KMS-11 (cell line): ENCODE data around the gene PHLDB1.
A peak's percentile ranks its signal among the peaks of the same experiment; 100 is the strongest.

Experiments used
- H2AFZ ChIP-seq: fragments of 200-600 bp; sonication (generic); 2 replicates; pipeline ENCODE4 v1.6.1; 2016; ENCODE audit warnings: antibody characterized with exemption, mixed run types, low read depth
- H3K27ac ChIP-seq: fragments of 200-600 bp; sonication (generic); 2 replicates; pipeline ENCODE4 v1.6.1; 2016; ENCODE audit warnings: mild to moderate bottlenecking, mixed run types
- H3K27me3 ChIP-seq: fragments of 200-600 bp; sonication (generic); 2 replicates; pipeline ENCODE4 v1.6.1; 2017; ENCODE audit warnings: mild to moderate bottlenecking, low read depth, mixed run types, moderate library complexity; ENCODE audit not compliant: insufficient read depth
- H3K36me3 ChIP-seq: fragments of 200-600 bp; sonication (generic); 2 replicates; pipeline ENCODE4 v1.6.1; 2017; ENCODE audit warnings: mild to moderate bottlenecking, mixed run types; ENCODE audit not compliant: insufficient read depth
- H3K4me1 ChIP-seq: fragments of 200-600 bp; sonication (generic); 2 replicates; pipeline ENCODE4 v1.6.1; 2016; ENCODE audit warnings: mild to moderate bottlenecking, low read depth, mixed run types; ENCODE audit not compliant: poor library complexity, severe bottlenecking
- H3K4me2 ChIP-seq: fragments of 200-600 bp; sonication (generic); 2 replicates; pipeline ENCODE4 v1.7.0; 2016; ENCODE audit warnings: mild to moderate bottlenecking, mixed run types
- H3K4me3 ChIP-seq: fragments of 200-600 bp; sonication (generic); IDR thresholded peaks from 2 replicates; pipeline ENCODE4 v1.6.1; 2017; ENCODE audit warnings: low read depth, low read length, mixed read lengths; ENCODE audit not compliant: insufficient read depth
- H3K79me2 ChIP-seq: fragments of 200-600 bp; sonication (generic); 2 replicates; pipeline ENCODE4 v1.6.1; 2016; ENCODE audit warnings: low read depth, mixed run types; ENCODE audit not compliant: insufficient read depth
- H3K9ac ChIP-seq: fragments of 200-600 bp; sonication (generic); 2 replicates; pipeline ENCODE4 v1.6.1; 2016; ENCODE audit warnings: mild to moderate bottlenecking, mixed run types
- H4K20me1 ChIP-seq: fragments of 200-600 bp; sonication (generic); 2 replicates; pipeline ENCODE4 v1.6.1; 2016; ENCODE audit warnings: mild to moderate bottlenecking, mixed run types; ENCODE audit not compliant: insufficient read depth
- TF ChIP-seq, protein P1 (sequence below): fragments of 200-600 bp; sonication (generic); conservative IDR thresholded peaks from 2 replicates; pipeline ENCODE4 v1.6.1; 2017; ENCODE audit warnings: low read depth, mild to moderate bottlenecking, antibody characterized with exemption, low read length, moderate library complexity, mixed read lengths

Gene PHLDB1

DNA sequence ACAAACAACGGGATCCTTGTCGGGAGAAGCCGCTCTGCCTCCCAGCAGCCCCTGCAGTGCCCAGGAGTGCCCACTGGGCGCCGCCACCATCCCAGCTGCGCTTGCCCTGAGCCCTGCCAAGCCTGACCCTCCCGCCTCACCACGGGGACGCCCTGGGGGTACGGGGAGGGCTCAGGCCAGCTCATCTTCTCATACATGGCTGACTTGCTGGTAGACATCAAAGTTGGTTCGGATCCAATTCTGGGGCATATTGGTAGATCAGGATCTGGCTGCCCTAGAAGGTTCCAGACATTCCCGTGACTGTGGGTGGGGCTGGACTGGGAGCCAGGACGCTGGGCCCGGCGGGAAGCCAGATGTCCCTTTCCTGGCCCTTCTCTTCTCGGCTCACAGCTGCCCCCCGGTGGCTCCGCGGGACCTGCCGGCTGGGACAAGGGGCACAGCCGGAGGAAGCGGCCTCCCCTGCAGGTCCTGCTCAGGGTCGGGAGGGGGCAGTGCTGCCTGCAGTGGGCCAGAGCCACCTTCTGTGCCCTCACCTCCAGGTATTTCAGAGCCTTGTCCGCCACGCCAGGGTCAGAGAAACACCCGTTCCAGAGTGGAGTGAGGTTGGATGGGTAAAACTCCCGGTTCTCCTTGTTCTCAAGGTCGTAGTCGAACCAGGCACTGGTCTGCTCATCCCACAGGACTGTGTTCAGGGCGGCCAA is 82.6 kb downstream of the PHLDB1 start:
- Histone ChIP-seq H2AFZ (peak overlapping the region; percentile 76), H3K36me3 (no peaks in the 10 kb centered on the region), H3K79me2 (no peaks in the 10 kb centered on the region), H3K4me3 (no peak overlapping the region), H3K27ac (no peak overlapping the region), H4K20me1 (no peaks in the 10 kb centered on the region), H3K9ac (no peak overlapping the region; the same call in 1 of the 2 replicates), H3K4me1 (peaks cover 36% of the 10 kb centered on the region), H3K27me3 (no peaks in the 10 kb centered on the region), H3K4me2 (peak overlapping the region; percentile 54)
- TF ChIP-seq, protein P1, sequence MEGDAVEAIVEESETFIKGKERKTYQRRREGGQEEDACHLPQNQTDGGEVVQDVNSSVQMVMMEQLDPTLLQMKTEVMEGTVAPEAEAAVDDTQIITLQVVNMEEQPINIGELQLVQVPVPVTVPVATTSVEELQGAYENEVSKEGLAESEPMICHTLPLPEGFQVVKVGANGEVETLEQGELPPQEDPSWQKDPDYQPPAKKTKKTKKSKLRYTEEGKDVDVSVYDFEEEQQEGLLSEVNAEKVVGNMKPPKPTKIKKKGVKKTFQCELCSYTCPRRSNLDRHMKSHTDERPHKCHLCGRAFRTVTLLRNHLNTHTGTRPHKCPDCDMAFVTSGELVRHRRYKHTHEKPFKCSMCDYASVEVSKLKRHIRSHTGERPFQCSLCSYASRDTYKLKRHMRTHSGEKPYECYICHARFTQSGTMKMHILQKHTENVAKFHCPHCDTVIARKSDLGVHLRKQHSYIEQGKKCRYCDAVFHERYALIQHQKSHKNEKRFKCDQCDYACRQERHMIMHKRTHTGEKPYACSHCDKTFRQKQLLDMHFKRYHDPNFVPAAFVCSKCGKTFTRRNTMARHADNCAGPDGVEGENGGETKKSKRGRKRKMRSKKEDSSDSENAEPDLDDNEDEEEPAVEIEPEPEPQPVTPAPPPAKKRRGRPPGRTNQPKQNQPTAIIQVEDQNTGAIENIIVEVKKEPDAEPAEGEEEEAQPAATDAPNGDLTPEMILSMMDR: peak; percentile 77

DNA sequence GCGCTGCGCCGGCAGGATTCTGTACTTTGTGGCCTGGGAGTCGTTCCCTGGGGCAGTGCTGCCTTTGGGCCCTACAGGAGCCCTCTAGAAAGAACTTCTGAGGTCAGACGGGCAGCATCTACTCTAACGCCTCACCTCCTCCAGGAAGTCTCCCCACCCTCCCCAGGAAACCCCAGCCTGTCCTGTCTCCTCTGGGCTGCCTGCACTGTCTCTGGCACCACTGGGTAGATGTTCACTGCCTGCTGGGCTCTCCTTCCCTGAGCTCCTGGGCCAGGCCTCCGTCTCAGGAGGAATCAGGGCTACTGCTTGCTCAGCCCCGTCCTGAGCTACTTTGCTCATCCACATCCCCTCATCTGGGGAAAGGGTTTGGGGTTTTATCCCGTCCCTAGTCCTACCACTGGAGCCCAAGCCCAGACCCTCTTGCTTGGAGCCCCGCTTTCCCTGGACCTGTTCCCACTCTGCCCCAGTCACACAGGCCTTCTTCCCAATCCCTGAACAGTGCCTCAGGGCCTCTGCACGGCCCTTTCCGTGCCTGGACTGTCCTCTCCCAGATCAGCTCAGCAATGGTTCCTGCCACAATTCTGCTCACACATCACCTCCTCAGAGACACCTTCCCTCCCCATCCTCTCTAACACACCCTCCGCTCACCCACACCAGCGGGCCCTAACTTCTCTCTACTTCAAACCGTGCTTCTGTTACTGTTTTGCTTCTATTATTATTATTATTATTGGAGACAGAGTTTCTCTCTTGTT is 83.3 kb downstream of the PHLDB1 start:
- Histone ChIP-seq H3K79me2 (no peaks in the 10 kb centered on the region), H3K36me3 (no peaks in the 10 kb centered on the region), H3K27me3 (no peaks in the 10 kb centered on the region), H3K4me1 (peaks cover 43% of the 10 kb centered on the region), H3K4me3 (no peak overlapping the region), H3K27ac (no peak overlapping the region), H3K4me2 (no peak overlapping the region), H3K9ac (no peak overlapping the region), H2AFZ (no peak overlapping the region), H4K20me1 (no peaks in the 10 kb centered on the region)
- TF ChIP-seq, protein P1: no peak; the same call in 1 of the 2 replicates

DNA sequence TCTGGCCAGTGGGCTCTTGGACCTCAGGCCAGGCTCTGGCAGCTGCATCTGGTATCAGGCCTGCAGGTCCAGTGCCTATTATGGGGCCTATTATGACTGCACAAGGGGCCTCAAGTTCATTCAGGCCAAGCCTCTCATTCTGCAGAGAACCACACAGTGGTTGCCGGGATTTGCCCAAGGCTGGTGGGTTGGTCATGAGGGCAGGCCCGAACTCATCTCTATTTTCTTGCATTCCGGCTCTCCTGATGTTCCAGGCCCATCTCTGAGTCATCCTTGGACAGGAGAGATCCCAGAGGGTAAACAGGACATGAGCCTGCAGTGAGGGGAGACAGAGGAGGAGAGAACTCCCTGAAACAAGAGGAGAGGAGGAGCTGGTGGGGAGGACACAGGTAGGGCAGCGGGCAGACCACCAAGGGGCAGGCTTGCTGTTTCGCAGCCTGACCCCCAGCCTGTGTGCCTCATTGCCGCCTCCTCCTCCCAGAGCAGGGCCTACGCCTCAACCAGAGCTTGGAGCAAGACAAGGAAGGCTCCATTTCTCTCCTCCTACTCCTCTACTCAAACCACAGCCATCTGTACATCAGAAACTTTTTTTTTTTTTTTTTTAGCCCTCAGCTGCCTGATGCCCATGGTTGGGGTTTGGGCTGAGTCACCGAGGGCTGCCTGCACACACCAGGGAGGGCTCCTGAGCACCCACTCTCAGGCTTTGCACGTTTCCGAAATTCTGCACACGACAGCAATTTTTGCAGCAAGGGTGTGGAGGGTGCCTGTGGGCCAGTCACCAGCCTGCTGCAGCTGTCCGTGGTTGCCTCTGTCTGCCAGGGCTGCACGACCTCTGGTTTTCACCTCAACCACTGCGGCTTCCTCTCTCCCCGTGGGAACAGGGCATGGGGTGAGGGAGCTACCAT is 84.8 kb downstream of the PHLDB1 start:
- Histone ChIP-seq H3K27ac (peak overlapping the region; percentile 34; the same call in 1 of the 2 replicates), H3K4me2 (peak overlapping the region; percentile 88), H3K36me3 (no peaks in the 10 kb centered on the region), H4K20me1 (no peaks in the 10 kb centered on the region), H3K9ac (no peak overlapping the region; the same call in 1 of the 2 replicates), H3K4me1 (peaks cover 50% of the 10 kb centered on the region), H2AFZ (peak overlapping the region; percentile 36; the same call in 1 of the 2 replicates), H3K27me3 (no peaks in the 10 kb centered on the region), H3K79me2 (no peaks in the 10 kb centered on the region), H3K4me3 (no peak overlapping the region)
- TF ChIP-seq, protein P1: no peak

DNA sequence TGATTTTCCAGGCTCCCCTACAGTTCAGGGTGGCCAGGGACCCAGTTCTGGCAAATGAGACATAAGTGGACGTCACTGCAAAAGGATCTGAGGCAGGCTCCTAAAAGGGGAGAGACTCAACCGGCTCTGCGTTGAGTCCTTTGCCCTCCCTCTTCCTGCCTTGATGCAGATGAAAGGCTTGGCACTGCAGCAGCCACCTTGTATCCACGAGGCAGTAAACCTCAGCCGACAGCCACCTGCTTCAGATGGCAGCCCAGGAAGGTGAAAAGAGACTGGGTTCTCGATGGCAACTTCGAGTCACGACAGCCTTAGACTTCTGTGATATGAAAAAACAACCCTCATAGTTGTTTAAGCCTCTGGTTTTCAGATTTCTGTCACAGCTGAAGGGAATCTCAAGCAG is 86.8 kb downstream of the PHLDB1 start:
- H3K27ac ChIP-seq: no peak overlapping the region
- H2AFZ ChIP-seq: no peak overlapping the region
- H3K79me2 ChIP-seq: no peaks in the 10 kb centered on the region
- H3K36me3 ChIP-seq: no peaks in the 10 kb centered on the region
- H3K4me3 ChIP-seq: no peak overlapping the region
- no peak overlapping the region for H3K4me2 ChIP-seq
- H3K9ac ChIP-seq: no peak overlapping the region
- TF ChIP-seq, protein P1: no peak
- no peaks in the 10 kb centered on the region for H4K20me1 ChIP-seq
- peaks cover 50% of the 10 kb centered on the region for H3K4me1 ChIP-seq
- H3K27me3 ChIP-seq: no peaks in the 10 kb centered on the region
